ENCODE results near the gene GPC6. TPM values are rescaled to one million over a fixed set of nuclear protein-coding genes. Genes with fewer than 3 reads are reported as not detected.

The GPC6 gene
- total and polyA plus RNA-seq, 2 experiments from 2014 or later: 14.4 to 20.8 TPM

DNA sequence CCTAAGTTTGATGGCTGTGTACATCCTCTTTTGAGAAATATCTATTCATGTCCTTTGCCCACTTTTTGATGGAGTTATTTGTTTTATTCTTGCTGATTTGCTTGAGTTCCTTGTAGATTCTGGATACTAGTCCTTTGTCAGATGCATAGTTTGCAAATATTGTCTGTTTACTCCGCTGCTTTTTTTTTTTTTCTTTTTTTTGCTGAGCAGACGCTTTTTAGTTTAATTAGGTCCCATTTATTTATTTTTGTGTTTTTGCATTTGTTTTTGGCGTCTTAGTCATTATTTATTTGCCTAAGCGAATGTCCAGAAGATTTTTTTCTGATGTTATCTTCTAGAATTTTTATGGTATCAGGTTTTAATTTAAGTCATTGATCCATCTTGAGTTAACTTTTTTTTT, 114.9 kb downstream of the GPC6 start:
- Histone ChIP-seq H3K27me3 (replicated peaks; ENCODE audit: insufficient read depth) (no peaks in the 10 kb centered on the region), H2AFZ (no peak overlapping the region), H3K4me1 (ENCODE audit: insufficient read depth) (peaks cover 21% of the 10 kb centered on the region), H3K9me2 (ENCODE audit: insufficient read depth) (no peaks in the 10 kb centered on the region), H4K20me1 (ENCODE audit: insufficient read depth) (no peaks in the 10 kb centered on the region), H3K36me3 (ENCODE audit: low read depth) (no peaks in the 10 kb centered on the region), H3K4me3 (no peak overlapping the region), H3K9ac (no peak overlapping the region), H3K27ac (no peak overlapping the region), H3K79me2 (ENCODE audit: insufficient read depth) (no peaks in the 10 kb centered on the region), H3K4me2 (ENCODE audit: unreplicated experiment) (no peak overlapping the region), H3F3A (ENCODE audit: insufficient read depth) (0 out of 2 replicates have a peak, but pooled peaks cover 3% of the 10 kb centered on the region), H3K9me3 (ENCODE audit: low read depth) (no peaks in the 10 kb centered on the region)
- TF ChIP-seq EZH2phosphoT487 (IDR thresholded peaks at IDR 0.05; ENCODE audit: insufficient read depth, low read depth) (no peak), EZH2 (IDR thresholded peaks at IDR 0.05; ENCODE audit: insufficient read depth, poor library complexity, severe bottlenecking) (no peak)
- DNase-seq: no peak
- WGBS, 2 experiments (ENCODE audit: low coverage in 1 of 2, low lambda C conversion rate in 2 of 2, missing lambda C conversion rate in 2 of 2): 55 to 61% methylated on average over 4 of the region's 4 CpGs
- in situ Hi-C loops (cut with MboI): no loop called here

DNA sequence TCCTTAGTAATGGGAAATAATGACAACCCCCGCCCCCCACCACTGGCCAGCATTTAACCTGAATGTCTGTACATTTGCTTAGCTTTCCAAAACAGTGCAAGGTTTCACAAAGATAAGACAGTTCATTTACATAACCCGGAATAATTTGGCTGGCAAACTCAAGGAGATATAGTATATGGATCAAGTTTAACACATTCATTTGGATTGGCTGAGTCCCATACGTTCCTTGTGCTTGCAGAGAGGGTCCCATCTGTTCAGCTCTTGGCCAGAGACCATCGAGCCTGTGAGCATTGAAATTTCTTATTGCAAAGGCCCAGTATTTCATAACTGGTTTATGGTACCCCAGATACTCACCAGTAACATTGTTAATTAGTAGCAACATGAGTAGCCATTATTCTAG, 116.5 kb downstream of the GPC6 start:
- H4K20me1 ChIP-seq (ENCODE audit: insufficient read depth): no peaks in the 10 kb centered on the region
- H3K79me2 ChIP-seq (ENCODE audit: insufficient read depth): no peaks in the 10 kb centered on the region
- no peak overlapping the region for H3K27ac ChIP-seq
- in situ Hi-C loops (cut with MboI): no loop called here
- H3K4me1 ChIP-seq (ENCODE audit: insufficient read depth): peaks cover 20% of the 10 kb centered on the region
- H3K27me3 ChIP-seq (replicated peaks; ENCODE audit: insufficient read depth): no peaks in the 10 kb centered on the region
- H3K9ac ChIP-seq: no peak overlapping the region
- no peaks in the 10 kb centered on the region for H3K9me2 ChIP-seq (ENCODE audit: insufficient read depth)
- DNase-seq: no peak
- TF ChIP-seq EZH2phosphoT487 (IDR thresholded peaks at IDR 0.05; ENCODE audit: insufficient read depth, low read depth) (no peak), EZH2 (IDR thresholded peaks at IDR 0.05; ENCODE audit: insufficient read depth, poor library complexity, severe bottlenecking) (no peak)
- H3K4me2 ChIP-seq (ENCODE audit: unreplicated experiment): no peak overlapping the region
- WGBS, 2 experiments (ENCODE audit: low coverage in 1 of 2, low lambda C conversion rate in 2 of 2, missing lambda C conversion rate in 2 of 2): 41 to 53% methylated on average over 4 of the region's 4 CpGs
- no peak overlapping the region for H3K4me3 ChIP-seq
- H3K36me3 ChIP-seq (ENCODE audit: low read depth): no peaks in the 10 kb centered on the region
- H2AFZ ChIP-seq: no peak overlapping the region
- no peaks in the 10 kb centered on the region for H3K9me3 ChIP-seq (ENCODE audit: low read depth)
- 0 out of 2 replicates have a peak, but pooled peaks cover 3% of the 10 kb centered on the region for H3F3A ChIP-seq (ENCODE audit: insufficient read depth)

GRCh38 chr13:93344048-93344705, 117.6 kb downstream of the GPC6 start:
- Histone ChIP-seq H3K9me2 (ENCODE audit: insufficient read depth) (no peaks in the 10 kb centered on the region), H2AFZ (no peak overlapping the region), H3K4me1 (ENCODE audit: insufficient read depth) (peaks cover 11% of the 10 kb centered on the region), H3K27me3 (replicated peaks; ENCODE audit: insufficient read depth) (no peaks in the 10 kb centered on the region), H3K36me3 (ENCODE audit: low read depth) (no peaks in the 10 kb centered on the region), H4K20me1 (ENCODE audit: insufficient read depth) (no peaks in the 10 kb centered on the region), H3K9me3 (ENCODE audit: low read depth) (no peaks in the 10 kb centered on the region), H3K79me2 (ENCODE audit: insufficient read depth) (no peaks in the 10 kb centered on the region), H3K4me2 (ENCODE audit: unreplicated experiment) (no peak overlapping the region), H3K9ac (no peak overlapping the region), H3K4me3 (no peak overlapping the region), H3K27ac (no peak overlapping the region), H3F3A (ENCODE audit: insufficient read depth) (0 out of 2 replicates have a peak, but pooled peaks cover 3% of the 10 kb centered on the region)
- no peak for DNase-seq
- in situ Hi-C loops (cut with MboI): no loop called here
- 22% methylated on average over 3 of the region's 3 CpGs for WGBS, 2 experiments (ENCODE audit: low coverage in 1 of 2, low lambda C conversion rate in 2 of 2, missing lambda C conversion rate in 2 of 2)
- TF ChIP-seq EZH2 (IDR thresholded peaks at IDR 0.05; ENCODE audit: insufficient read depth, poor library complexity, severe bottlenecking) (no peak), EZH2phosphoT487 (IDR thresholded peaks at IDR 0.05; ENCODE audit: insufficient read depth, low read depth) (no peak)

- in situ Hi-C loops (cut with MboI): no loop called here
- TF ChIP-seq EZH2 (IDR thresholded peaks at IDR 0.05; ENCODE audit: insufficient read depth, poor library complexity, severe bottlenecking) (no peak), EZH2phosphoT487 (IDR thresholded peaks at IDR 0.05; ENCODE audit: insufficient read depth, low read depth) (no peak)
- H3K27ac ChIP-seq: no peak overlapping the region
- no peak for DNase-seq
- no peaks in the 10 kb centered on the region for H4K20me1 ChIP-seq (ENCODE audit: insufficient read depth)
- H3K4me2 ChIP-seq (ENCODE audit: unreplicated experiment): no peak overlapping the region
- no peak overlapping the region for H3K4me3 ChIP-seq
- no peaks in the 10 kb centered on the region for H3K36me3 ChIP-seq (ENCODE audit: low read depth)
- H3K27me3 ChIP-seq (replicated peaks; ENCODE audit: insufficient read depth): no peaks in the 10 kb centered on the region
- H3K9me3 ChIP-seq (ENCODE audit: low read depth): no peaks in the 10 kb centered on the region
- 0 out of 2 replicates have a peak, but pooled peaks cover 3% of the 10 kb centered on the region for H3F3A ChIP-seq (ENCODE audit: insufficient read depth)
- no peak overlapping the region for H2AFZ ChIP-seq
- peaks cover 11% of the 10 kb centered on the region for H3K4me1 ChIP-seq (ENCODE audit: insufficient read depth)
- H3K79me2 ChIP-seq (ENCODE audit: insufficient read depth): no peaks in the 10 kb centered on the region
- no peaks in the 10 kb centered on the region for H3K9me2 ChIP-seq (ENCODE audit: insufficient read depth)
- no peak overlapping the region for H3K9ac ChIP-seq
These were observed 118.4 kb downstream of the GPC6 start for GRCh38 chr13:93345024-93345423.

Measured in GM23248 (cell line).